Activated CD8-positive, alpha-beta memory T cell treated with anti-CD3 and anti-CD28 coated beads, Interleukin-2, amount 50 U/mL, for 48 hours (primary cell): ENCODE results near the gene GOSR1.

Experiments used
- DNase-seq: peaks from one replicate; pipeline ENCODE4 v3.0.0-alpha.2; 2020

Gene GOSR1

DNA sequence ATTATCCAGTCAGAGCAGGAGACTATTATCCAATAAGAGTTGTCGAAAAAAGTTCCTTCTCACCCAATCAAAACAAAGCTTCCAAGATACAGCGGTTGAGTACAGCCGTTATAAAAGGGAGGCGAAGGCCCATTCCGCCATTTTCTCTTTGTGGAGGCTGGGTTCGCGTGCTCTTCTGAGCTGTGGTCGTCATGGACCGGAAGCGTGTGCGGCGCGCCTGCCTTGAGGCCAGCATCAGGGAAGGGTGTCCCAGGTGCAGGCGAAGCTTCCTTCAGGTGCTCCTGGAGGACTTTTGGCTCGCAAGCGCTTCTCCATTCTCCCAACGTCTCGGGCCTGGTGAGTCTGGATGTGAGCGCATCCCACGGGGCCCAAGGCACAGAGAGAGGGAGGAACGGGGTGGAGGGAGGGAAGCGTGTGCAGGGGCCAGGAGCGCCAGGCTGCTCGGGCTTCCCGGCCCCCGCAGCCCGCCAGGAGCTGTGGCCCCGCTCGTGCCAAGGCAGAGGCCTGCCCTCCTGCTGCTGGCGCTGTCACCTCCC lies 99.2 kb downstream of the GOSR1 start:
- no peak for DNase-seq
